Putamen (tissue), 1 donor: ENCODE measurements around the gene BOD1L1.

ENCODE experiments used
- DNase-seq: peaks from one replicate; pipeline ENCODE4 v3.0.0-alpha.2; 2016; ENCODE audit warnings: low spot score

Gene BOD1L1

GRCh38 chr4:13539047-13539618 lies 88.4 kb downstream of the BOD1L1 start:
- DNase-seq: no peak

- no peak for DNase-seq
Observed at GRCh38 chr4:13538427-13538973, 89.0 kb downstream of the BOD1L1 start.

GRCh38 chr4:13537832-13538177 lies 89.7 kb downstream of the BOD1L1 start:
- no peak for DNase-seq

- no peak for DNase-seq
Observed at GRCh38 chr4:13537011-13537831, 90.3 kb downstream of the BOD1L1 start.

- DNase-seq: no peak
Observed at GRCh38 chr4:13536607-13537006, 90.9 kb downstream of the BOD1L1 start.

- DNase-seq: no peak
Observed at GRCh38 chr4:13535708-13536361, 91.7 kb downstream of the BOD1L1 start.

- no peak for DNase-seq
Observed at GRCh38 chr4:13535118-13535517, 92.4 kb downstream of the BOD1L1 start.

- no peak for DNase-seq
Observed at GRCh38 chr4:13534344-13535063, 93.0 kb downstream of the BOD1L1 start.

GRCh38 chr4:13533670-13534343 lies 93.7 kb downstream of the BOD1L1 start:
- no peak for DNase-seq

- DNase-seq: no peak
Observed at GRCh38 chr4:13531625-13531998, 95.9 kb downstream of the BOD1L1 start.

GRCh38 chr4:13530823-13531624 lies 96.5 kb downstream of the BOD1L1 start:
- DNase-seq: no peak

GRCh38 chr4:13529128-13529919 lies 98.2 kb downstream of the BOD1L1 start:
- no peak for DNase-seq

- no peak for DNase-seq
Observed at GRCh38 chr4:13528821-13529127, 98.8 kb downstream of the BOD1L1 start.

GRCh38 chr4:13527981-13528820 lies 99.3 kb downstream of the BOD1L1 start:
- no peak for DNase-seq

- DNase-seq: no peak
Observed at GRCh38 chr4:13527192-13527980, 100.1 kb downstream of the BOD1L1 start.

- DNase-seq: no peak
Observed at GRCh38 chr4:13526658-13527057, 100.9 kb downstream of the BOD1L1 start.

GRCh38 chr4:13525606-13526281 lies 101.8 kb downstream of the BOD1L1 start:
- DNase-seq: no peak
